GM18520 (cell line): ENCODE data around the gene TIMM17A.
"Not testable (repeated sequence)": the region's sequence is repeated elsewhere in the genome, so short reads cannot be mapped to it uniquely, and the experiment has no call there.

Experiments
- ATAC-seq: cut with Tn5 transposase; IDR thresholded peaks from one replicate; pipeline ENCODE4 v1.9.1; 2021; ENCODE audit not compliant: unreplicated experiment

TIMM17A gene

DNA sequence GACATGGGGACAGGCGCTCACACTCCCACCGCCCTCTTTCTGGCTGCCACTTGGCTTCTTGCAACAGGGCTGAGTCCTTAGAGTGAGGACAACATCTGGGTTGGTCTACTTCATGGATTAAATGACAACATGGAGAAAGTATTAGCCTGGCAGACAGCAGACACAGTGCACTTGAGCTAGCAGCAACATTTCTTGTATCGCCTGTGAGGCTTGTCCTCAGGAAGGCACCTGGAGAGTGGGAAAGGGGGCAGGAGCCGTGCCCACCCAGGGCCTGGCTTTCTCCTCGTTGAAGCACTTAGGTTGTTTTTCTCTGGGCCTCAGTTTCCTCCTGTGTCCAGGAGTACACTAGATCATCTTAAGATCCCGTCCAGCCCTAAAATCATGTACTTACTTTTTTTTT is 58.8 kb downstream of the TIMM17A start:
- ATAC-seq: no peak

DNA sequence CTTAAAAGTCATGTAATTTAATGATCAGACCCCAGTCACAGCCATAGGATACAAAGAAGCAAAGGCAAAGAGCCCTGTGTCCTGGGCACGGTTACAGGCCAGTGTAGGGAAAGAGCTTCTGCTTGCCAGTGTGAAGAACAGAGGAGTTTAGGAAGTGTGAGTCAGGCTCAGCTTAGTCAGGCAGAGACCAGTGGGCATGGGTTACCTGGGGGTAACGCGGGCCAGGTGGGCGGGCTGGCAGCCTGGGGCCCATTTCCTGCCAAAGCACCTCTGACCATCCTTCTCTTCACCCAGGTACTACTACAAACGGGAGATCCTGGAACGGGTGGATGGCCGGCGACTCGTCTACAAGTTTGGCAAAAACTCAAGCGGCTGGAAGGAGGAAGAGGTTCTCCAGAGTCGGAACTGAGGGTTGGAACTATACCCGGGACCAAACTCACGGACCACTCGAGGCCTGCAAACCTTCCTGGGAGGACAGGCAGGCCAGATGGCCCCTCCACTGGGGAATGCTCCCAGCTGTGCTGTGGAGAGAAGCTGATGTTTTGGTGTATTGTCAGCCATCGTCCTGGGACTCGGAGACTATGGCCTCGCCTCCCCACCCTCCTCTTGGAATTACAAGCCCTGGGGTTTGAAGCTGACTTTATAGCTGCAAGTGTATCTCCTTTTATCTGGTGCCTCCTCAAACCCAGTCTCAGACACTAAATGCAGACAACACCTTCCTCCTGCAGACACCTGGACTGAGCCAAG is 59.8 kb downstream of the TIMM17A start:
- no peak for ATAC-seq

DNA sequence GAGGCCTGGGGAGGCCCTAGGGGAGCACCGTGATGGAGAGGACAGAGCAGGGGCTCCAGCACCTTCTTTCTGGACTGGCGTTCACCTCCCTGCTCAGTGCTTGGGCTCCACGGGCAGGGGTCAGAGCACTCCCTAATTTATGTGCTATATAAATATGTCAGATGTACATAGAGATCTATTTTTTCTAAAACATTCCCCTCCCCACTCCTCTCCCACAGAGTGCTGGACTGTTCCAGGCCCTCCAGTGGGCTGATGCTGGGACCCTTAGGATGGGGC is 60.3 kb downstream of the TIMM17A start:
- ATAC-seq: no peak

GRCh38 chr1:202016022-202016810 is 60.9 kb downstream of the TIMM17A start:
- ATAC-seq: no peak

- ATAC-seq: no peak
Measured at GRCh38 chr1:202016811-202017748, 61.8 kb downstream of the TIMM17A start.

GRCh38 chr1:202017749-202018467 is 62.6 kb downstream of the TIMM17A start:
- ATAC-seq: no peak

DNA sequence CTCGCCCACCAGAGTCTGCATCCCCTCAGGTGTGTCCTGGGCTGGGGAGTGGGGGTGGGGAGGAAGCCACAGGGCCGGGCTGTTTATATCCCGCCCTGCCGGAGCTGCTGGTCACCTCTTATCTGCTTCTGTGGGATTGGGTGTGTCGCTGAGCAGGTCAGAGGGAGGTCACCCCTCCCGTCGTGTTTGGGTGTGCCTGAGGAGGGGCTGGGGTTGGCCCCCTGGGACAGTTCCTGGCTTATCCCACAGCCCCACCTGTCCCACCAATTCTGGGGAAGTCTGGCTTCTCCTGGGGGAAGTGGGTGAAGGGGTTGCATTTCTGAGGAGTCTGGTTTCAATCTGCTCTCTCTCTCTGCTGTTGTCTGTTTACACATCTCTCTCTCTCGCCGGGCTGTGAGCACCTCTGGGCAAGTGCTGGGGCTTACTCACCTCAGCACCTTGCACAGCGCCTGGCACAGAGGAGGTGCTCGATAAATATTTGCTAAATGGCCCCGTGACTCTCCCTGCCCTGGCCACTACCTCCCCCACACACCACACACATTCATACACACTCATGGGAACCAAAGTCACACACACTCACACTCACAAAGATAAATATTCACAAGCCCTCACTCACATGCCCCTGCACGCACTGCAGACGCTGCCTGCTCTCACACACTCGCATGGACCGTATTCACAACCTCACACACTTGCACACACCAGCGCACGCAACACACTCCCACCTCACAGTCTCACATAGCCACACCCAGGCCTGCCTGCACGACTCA is 63.3 kb downstream of the TIMM17A start:
- ATAC-seq: no peak

DNA sequence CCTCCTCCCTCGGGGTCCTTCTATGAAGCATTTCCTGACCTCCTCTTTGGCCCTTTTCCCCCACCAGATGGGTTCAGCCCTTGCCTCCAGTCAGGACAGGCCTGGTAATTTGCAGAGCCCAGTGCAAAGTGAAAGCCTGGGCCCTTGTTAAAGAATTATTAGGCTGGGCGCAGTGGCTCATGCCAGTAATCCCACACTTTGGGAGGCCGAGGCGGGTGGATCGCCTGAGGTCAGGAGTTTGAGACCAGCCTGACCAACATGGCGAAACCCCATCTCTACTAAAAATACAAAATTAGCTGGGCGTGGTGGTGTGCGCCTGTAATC is 63.9 kb downstream of the TIMM17A start:
- ATAC-seq: not testable (repeated sequence)
